OCI-LY3 (cell line): ENCODE results near the gene CAMTA1.

Source experiments
- EZH2phosphoT487 ChIP-seq: fragments of 200-600 bp; shearing (Covaris generic); IDR thresholded peaks from 2 replicates; pipeline ENCODE4 v1.6.1; 2018; ENCODE audit warnings: antibody characterized with exemption, mixed run types, low read depth
- TF ChIP-seq, protein P1 (sequence below): fragments of 200-600, 300-600 bp; sonication (generic); IDR thresholded peaks from 2 replicates; pipeline ENCODE4 v1.5.1; 2014; ENCODE audit warnings: antibody characterized with exemption, low read length, low read depth

DNA sequence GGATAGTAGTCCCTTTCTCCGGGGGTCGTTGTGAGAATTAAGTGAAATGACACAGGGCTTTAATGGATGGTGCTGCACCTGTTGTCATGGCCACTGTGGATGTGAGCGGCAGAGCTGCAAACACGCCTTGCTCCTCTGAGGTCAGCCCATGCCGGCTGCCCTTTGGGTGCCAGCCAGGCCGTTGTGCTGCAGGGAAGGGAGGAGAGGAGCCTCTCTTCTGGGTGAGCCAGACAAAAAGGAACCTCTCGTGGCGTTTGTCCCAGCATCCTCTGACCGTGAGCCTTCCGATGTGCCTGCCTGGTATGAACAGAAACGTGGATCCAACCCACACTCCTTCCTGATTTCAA lies 602.9 kb downstream of the CAMTA1 start:
- TF ChIP-seq, protein P1, sequence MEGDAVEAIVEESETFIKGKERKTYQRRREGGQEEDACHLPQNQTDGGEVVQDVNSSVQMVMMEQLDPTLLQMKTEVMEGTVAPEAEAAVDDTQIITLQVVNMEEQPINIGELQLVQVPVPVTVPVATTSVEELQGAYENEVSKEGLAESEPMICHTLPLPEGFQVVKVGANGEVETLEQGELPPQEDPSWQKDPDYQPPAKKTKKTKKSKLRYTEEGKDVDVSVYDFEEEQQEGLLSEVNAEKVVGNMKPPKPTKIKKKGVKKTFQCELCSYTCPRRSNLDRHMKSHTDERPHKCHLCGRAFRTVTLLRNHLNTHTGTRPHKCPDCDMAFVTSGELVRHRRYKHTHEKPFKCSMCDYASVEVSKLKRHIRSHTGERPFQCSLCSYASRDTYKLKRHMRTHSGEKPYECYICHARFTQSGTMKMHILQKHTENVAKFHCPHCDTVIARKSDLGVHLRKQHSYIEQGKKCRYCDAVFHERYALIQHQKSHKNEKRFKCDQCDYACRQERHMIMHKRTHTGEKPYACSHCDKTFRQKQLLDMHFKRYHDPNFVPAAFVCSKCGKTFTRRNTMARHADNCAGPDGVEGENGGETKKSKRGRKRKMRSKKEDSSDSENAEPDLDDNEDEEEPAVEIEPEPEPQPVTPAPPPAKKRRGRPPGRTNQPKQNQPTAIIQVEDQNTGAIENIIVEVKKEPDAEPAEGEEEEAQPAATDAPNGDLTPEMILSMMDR: no peak
- TF ChIP-seq EZH2phosphoT487: no peak
